ENCODE measurements around the gene GNAI1. TPM values are rescaled to one million over a fixed set of nuclear protein-coding genes. Genes with fewer than 3 reads are reported as not detected.

GNAI1 gene
- total RNA-seq, 2 donors from 2014 or later, result 9.2 to 11.5 TPM

- Histone ChIP-seq H3K4me3 (no peak overlapping the region), H3K4me1 (no peaks in the 10 kb centered on the region), H3K27ac (no peak overlapping the region), H3K36me3 (no peaks in the 10 kb centered on the region), H3K27me3 (no peaks in the 10 kb centered on the region), H3K9me3 (no peaks in the 10 kb centered on the region)
- DNase-seq (ENCODE audit: low spot score), result no peak
- TF ChIP-seq CTCF (IDR thresholded peaks at IDR 0.05), result no peak
Measured at GRCh38 chr7:80240265-80241025, 105.8 kb downstream of the GNAI1 start.

GRCh38 chr7:80241671-80242070 lies 107.0 kb downstream of the GNAI1 start:
- Histone ChIP-seq H3K9me3 (no peaks in the 10 kb centered on the region), H3K27me3 (no peaks in the 10 kb centered on the region), H3K27ac (no peak overlapping the region), H3K4me1 (no peaks in the 10 kb centered on the region), H3K4me3 (no peak overlapping the region), H3K36me3 (no peaks in the 10 kb centered on the region)
- no peak for TF ChIP-seq CTCF (IDR thresholded peaks at IDR 0.05)
- no peak for DNase-seq (ENCODE audit: low spot score)

- Histone ChIP-seq H3K9me3 (no peaks in the 10 kb centered on the region), H3K4me1 (no peaks in the 10 kb centered on the region), H3K36me3 (no peaks in the 10 kb centered on the region), H3K4me3 (no peak overlapping the region), H3K27me3 (no peaks in the 10 kb centered on the region), H3K27ac (no peak overlapping the region)
- no peak for TF ChIP-seq CTCF (IDR thresholded peaks at IDR 0.05)
- DNase-seq (ENCODE audit: low spot score), result no peak
Measured at GRCh38 chr7:80243425-80243824, 108.8 kb downstream of the GNAI1 start.

GRCh38 chr7:80244206-80244916 lies 109.7 kb downstream of the GNAI1 start:
- no peak for TF ChIP-seq CTCF (IDR thresholded peaks at IDR 0.05)
- H3K27ac ChIP-seq, result no peak overlapping the region
- no peaks in the 10 kb centered on the region for H3K4me1 ChIP-seq
- H3K9me3 ChIP-seq, result no peaks in the 10 kb centered on the region
- H3K27me3 ChIP-seq, result no peaks in the 10 kb centered on the region
- H3K4me3 ChIP-seq, result no peak overlapping the region
- no peak for DNase-seq (ENCODE audit: low spot score)
- no peaks in the 10 kb centered on the region for H3K36me3 ChIP-seq

- no peak for DNase-seq (ENCODE audit: low spot score)
- no peak for TF ChIP-seq CTCF (IDR thresholded peaks at IDR 0.05)
- H3K27ac ChIP-seq, result no peak overlapping the region
- no peaks in the 10 kb centered on the region for H3K4me1 ChIP-seq
- no peaks in the 10 kb centered on the region for H3K9me3 ChIP-seq
- H3K4me3 ChIP-seq, result no peak overlapping the region
- no peaks in the 10 kb centered on the region for H3K36me3 ChIP-seq
- no peaks in the 10 kb centered on the region for H3K27me3 ChIP-seq
Measured at GRCh38 chr7:80247144-80247543, 112.5 kb downstream of the GNAI1 start.

Data from right atrium auricular region (tissue), 2 donors.